Urinary bladder (tissue), 4 donors: Measurements from ENCODE around the gene TMEM201. TPM values are rescaled to one million over a fixed set of nuclear protein-coding genes. Genes with fewer than 3 reads are reported as not detected.

Experiments
- DNase-seq: peaks from one replicate; pipeline ENCODE4 v3.0.0-alpha.2; 2015; ENCODE audit errors: extremely low spot score
- H3K27ac ChIP-seq: one replicate; pipeline ENCODE4 v1.5.1; 2013; ENCODE audit warnings: low read depth, mild to moderate bottlenecking, moderate library complexity
- H3K36me3 ChIP-seq: one replicate; pipeline ENCODE4 v1.6.1; 2013; ENCODE audit warnings: mild to moderate bottlenecking, moderate library complexity; ENCODE audit not compliant: insufficient read depth
- H3K4me1 ChIP-seq: one replicate; pipeline ENCODE4 v1.6.1; 2013; ENCODE audit warnings: mild to moderate bottlenecking, moderate library complexity; ENCODE audit not compliant: insufficient read depth
- H3K4me3 ChIP-seq: one replicate; pipeline ENCODE4 v1.5.1; 2013; ENCODE audit warnings: low read depth, low read length
- WGBS: extraction: QIAGEN DNeasy Blood & Tissue Kit; methylation state at CpG from one replicate; pipeline ENCODE4 v1.1.7; 2013; 5-methylcytosine and 5-hydroxymethylcytosine counted together
- polyA plus RNA-seq: library from polyadenylated mRNA; stranded (reverse); fragments of 200-250 nt; gene quantifications from one replicate; pipeline ENCODE4 v1.2.3, GENCODE V29; 2013
- total RNA-seq: library from RNA; depleted of rRNA; stranded (reverse); fragments of >200 nt; gene quantifications from one replicate; pipeline ENCODE4 v1.2.3, GENCODE V29; 2014
- donor health status: healthy with polysubstance abuse.
- donor health status: healthy.

TMEM201 gene
- total and polyA plus RNA-seq, 2 donors, result 4.4 to 8.6 TPM

GRCh38 chr1:9599741-9600140 is 11.0 kb downstream of the TMEM201 start:
- Histone ChIP-seq H3K36me3 (no peaks in the 10 kb centered on the region), H3K27ac (no peak overlapping the region), H3K4me1 (no peaks in the 10 kb centered on the region), H3K4me3 (no peak overlapping the region)
- DNase-seq, result no peak
- 95% methylated on average over 10 of the region's 10 CpGs for WGBS

- Histone ChIP-seq H3K4me3 (no peak overlapping the region), H3K27ac (no peak overlapping the region), H3K36me3 (no peaks in the 10 kb centered on the region), H3K4me1 (no peaks in the 10 kb centered on the region)
- no peak for DNase-seq
- WGBS, result 93% methylated on average over 39 of the region's 39 CpGs
These were observed 12.4 kb downstream of the TMEM201 start for GRCh38 chr1:9600861-9601834.

- no peaks in the 10 kb centered on the region for H3K4me1 ChIP-seq
- WGBS, result 96% methylated on average over 26 of the region's 26 CpGs
- H3K4me3 ChIP-seq, result no peak overlapping the region
- no peak overlapping the region for H3K27ac ChIP-seq
- DNase-seq, result no peak
- no peaks in the 10 kb centered on the region for H3K36me3 ChIP-seq
These were observed 13.5 kb downstream of the TMEM201 start for GRCh38 chr1:9601942-9602793.

- H3K36me3 ChIP-seq, result no peaks in the 10 kb centered on the region
- no peak for DNase-seq
- 94% methylated on average over 9 of the region's 9 CpGs for WGBS
- no peak overlapping the region for H3K27ac ChIP-seq
- no peaks in the 10 kb centered on the region for H3K4me1 ChIP-seq
- no peak overlapping the region for H3K4me3 ChIP-seq
These were observed 14.1 kb downstream of the TMEM201 start for GRCh38 chr1:9602794-9603167.

- H3K36me3 ChIP-seq, result no peaks in the 10 kb centered on the region
- WGBS, result 92% methylated on average over 14 of the region's 14 CpGs
- H3K4me3 ChIP-seq, result no peak overlapping the region
- no peaks in the 10 kb centered on the region for H3K4me1 ChIP-seq
- no peak for DNase-seq
- no peak overlapping the region for H3K27ac ChIP-seq
These were observed 14.6 kb downstream of the TMEM201 start for GRCh38 chr1:9603307-9603706.

GRCh38 chr1:9603766-9604753 is 15.3 kb downstream of the TMEM201 start:
- H3K36me3 ChIP-seq, result no peaks in the 10 kb centered on the region
- WGBS, result 81% methylated on average over 42 of the region's 42 CpGs

GRCh38 chr1:9604836-9605235 is 16.1 kb downstream of the TMEM201 start:
- H3K4me1 ChIP-seq, result no peaks in the 10 kb centered on the region
- H3K27ac ChIP-seq, result no peak overlapping the region
- no peak overlapping the region for H3K4me3 ChIP-seq
- peaks cover 2% of the 10 kb centered on the region for H3K36me3 ChIP-seq
- 92% methylated on average over 15 of the region's 15 CpGs for WGBS
- DNase-seq, result no peak

More at GRCh38 chr1:9603766-9604753, 15.3 kb downstream of the TMEM201 start:
- DNase-seq, result no peak
- Histone ChIP-seq H3K27ac (no peak overlapping the region), H3K4me3 (no peak overlapping the region), H3K4me1 (no peaks in the 10 kb centered on the region)

GRCh38 chr1:9605946-9606455 is 17.3 kb downstream of the TMEM201 start:
- WGBS, result 98% methylated on average over 14 of the region's 14 CpGs
- DNase-seq, result no peak

GRCh38 chr1:9606458-9606857 is 17.7 kb downstream of the TMEM201 start:
- no peak overlapping the region for H3K4me3 ChIP-seq
- WGBS, result 93% methylated on average over 21 of the region's 21 CpGs
- no peak for DNase-seq
- H3K36me3 ChIP-seq, result peaks cover 2% of the 10 kb centered on the region
- no peaks in the 10 kb centered on the region for H3K4me1 ChIP-seq
- no peak overlapping the region for H3K27ac ChIP-seq

More at GRCh38 chr1:9605946-9606455, 17.3 kb downstream of the TMEM201 start:
- H3K27ac ChIP-seq, result no peak overlapping the region
- no peak overlapping the region for H3K4me3 ChIP-seq
- no peaks in the 10 kb centered on the region for H3K4me1 ChIP-seq
- H3K36me3 ChIP-seq, result peaks cover 2% of the 10 kb centered on the region

GRCh38 chr1:9606948-9607347 is 18.2 kb downstream of the TMEM201 start:
- DNase-seq, result no peak
- H3K36me3 ChIP-seq, result peaks cover 2% of the 10 kb centered on the region
- no peak overlapping the region for H3K4me3 ChIP-seq
- WGBS, result 77% methylated on average over 10 of the region's 10 CpGs
- H3K4me1 ChIP-seq, result no peaks in the 10 kb centered on the region
- no peak overlapping the region for H3K27ac ChIP-seq

GRCh38 chr1:9607352-9607751 is 18.6 kb downstream of the TMEM201 start:
- WGBS, result 91% methylated on average over 19 of the region's 19 CpGs
- no peak overlapping the region for H3K4me3 ChIP-seq
- no peaks in the 10 kb centered on the region for H3K4me1 ChIP-seq
- DNase-seq, result no peak
- peaks cover 2% of the 10 kb centered on the region for H3K36me3 ChIP-seq
- no peak overlapping the region for H3K27ac ChIP-seq

- DNase-seq, result no peak
- WGBS, result 88% methylated on average over 5 of the region's 5 CpGs
- Histone ChIP-seq H3K36me3 (peaks cover 2% of the 10 kb centered on the region), H3K27ac (no peak overlapping the region), H3K4me1 (no peaks in the 10 kb centered on the region), H3K4me3 (no peak overlapping the region)
These were observed 21.3 kb downstream of the TMEM201 start for GRCh38 chr1:9609998-9610397.

GRCh38 chr1:9610548-9610947 is 21.8 kb downstream of the TMEM201 start:
- no peak for DNase-seq
- H3K4me1 ChIP-seq, result no peaks in the 10 kb centered on the region
- 92% methylated on average over 25 of the region's 25 CpGs for WGBS
- H3K36me3 ChIP-seq, result peaks cover 2% of the 10 kb centered on the region
- H3K4me3 ChIP-seq, result no peak overlapping the region
- H3K27ac ChIP-seq, result no peak overlapping the region
